OCI-LY7 (cell line): Measurements from ENCODE around the gene DCC.

Experiments
- EZH2phosphoT487 ChIP-seq: fragments of 200-600 bp; sonication (generic); IDR thresholded peaks from 2 replicates; pipeline ENCODE4 v1.6.1; 2018; ENCODE audit warnings: low read depth, borderline replicate concordance, mild to moderate bottlenecking, mixed run types, antibody characterized with exemption, low read length, moderate library complexity, mixed read lengths
- TF ChIP-seq, protein P1 (sequence below): fragments of 200-600 bp; sonication (generic); conservative IDR thresholded peaks from 2 replicates; pipeline ENCODE4 v1.5.1; 2014; ENCODE audit warnings: mild to moderate bottlenecking, antibody characterized with exemption, low read length, moderate library complexity, mixed read lengths

- TF ChIP-seq, protein P1, sequence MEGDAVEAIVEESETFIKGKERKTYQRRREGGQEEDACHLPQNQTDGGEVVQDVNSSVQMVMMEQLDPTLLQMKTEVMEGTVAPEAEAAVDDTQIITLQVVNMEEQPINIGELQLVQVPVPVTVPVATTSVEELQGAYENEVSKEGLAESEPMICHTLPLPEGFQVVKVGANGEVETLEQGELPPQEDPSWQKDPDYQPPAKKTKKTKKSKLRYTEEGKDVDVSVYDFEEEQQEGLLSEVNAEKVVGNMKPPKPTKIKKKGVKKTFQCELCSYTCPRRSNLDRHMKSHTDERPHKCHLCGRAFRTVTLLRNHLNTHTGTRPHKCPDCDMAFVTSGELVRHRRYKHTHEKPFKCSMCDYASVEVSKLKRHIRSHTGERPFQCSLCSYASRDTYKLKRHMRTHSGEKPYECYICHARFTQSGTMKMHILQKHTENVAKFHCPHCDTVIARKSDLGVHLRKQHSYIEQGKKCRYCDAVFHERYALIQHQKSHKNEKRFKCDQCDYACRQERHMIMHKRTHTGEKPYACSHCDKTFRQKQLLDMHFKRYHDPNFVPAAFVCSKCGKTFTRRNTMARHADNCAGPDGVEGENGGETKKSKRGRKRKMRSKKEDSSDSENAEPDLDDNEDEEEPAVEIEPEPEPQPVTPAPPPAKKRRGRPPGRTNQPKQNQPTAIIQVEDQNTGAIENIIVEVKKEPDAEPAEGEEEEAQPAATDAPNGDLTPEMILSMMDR = no peak
- TF ChIP-seq EZH2phosphoT487 = no peak
These were observed 630.7 kb downstream of the DCC start for GRCh38 chr18:52970686-52971085.
